Transverse colon (tissue), 4 donors: ENCODE results near the gene KLHDC3.

ENCODE experiments used
- EP300 ChIP-seq: sonication (generic); formaldehyde crosslinking; IDR thresholded peaks from one replicate; pipeline ENCODE4 v1.6.1; 2017; ENCODE audit warnings: antibody characterized with exemption, low read depth
- POLR2A ChIP-seq: fragments of 450-650 bp; IDR thresholded peaks from one replicate; pipeline ENCODE4 v1.6.1; 2016; ENCODE audit warnings: antibody characterized with exemption, mild to moderate bottlenecking, moderate library complexity
- POLR2AphosphoS5 ChIP-seq, 3 donors: sonication (generic); formaldehyde crosslinking; IDR thresholded peaks; one replicate each; pipeline ENCODE4 v1.6.1; 2016; ENCODE audit warnings: antibody characterized with exemption in 3 of 3
- TF ChIP-seq, protein P1 (sequence below), 5 experiments: fragments of 200-600 bp in 3 of 5; fragments of 450-650 bp in 2 of 5; sonication (generic) in 3 of 5; IDR thresholded peaks; 1 replicate in 2 of 5; 2 replicates in 3 of 5; pipeline ENCODE4 v1.5.1; 2016 to 2017; ENCODE audit warnings: antibody characterized with exemption in 5 of 5, inconsistent platforms in 3 of 5, mild to moderate bottlenecking in 2 of 5, moderate library complexity in 1 of 5

- TF ChIP-seq, protein P1, sequence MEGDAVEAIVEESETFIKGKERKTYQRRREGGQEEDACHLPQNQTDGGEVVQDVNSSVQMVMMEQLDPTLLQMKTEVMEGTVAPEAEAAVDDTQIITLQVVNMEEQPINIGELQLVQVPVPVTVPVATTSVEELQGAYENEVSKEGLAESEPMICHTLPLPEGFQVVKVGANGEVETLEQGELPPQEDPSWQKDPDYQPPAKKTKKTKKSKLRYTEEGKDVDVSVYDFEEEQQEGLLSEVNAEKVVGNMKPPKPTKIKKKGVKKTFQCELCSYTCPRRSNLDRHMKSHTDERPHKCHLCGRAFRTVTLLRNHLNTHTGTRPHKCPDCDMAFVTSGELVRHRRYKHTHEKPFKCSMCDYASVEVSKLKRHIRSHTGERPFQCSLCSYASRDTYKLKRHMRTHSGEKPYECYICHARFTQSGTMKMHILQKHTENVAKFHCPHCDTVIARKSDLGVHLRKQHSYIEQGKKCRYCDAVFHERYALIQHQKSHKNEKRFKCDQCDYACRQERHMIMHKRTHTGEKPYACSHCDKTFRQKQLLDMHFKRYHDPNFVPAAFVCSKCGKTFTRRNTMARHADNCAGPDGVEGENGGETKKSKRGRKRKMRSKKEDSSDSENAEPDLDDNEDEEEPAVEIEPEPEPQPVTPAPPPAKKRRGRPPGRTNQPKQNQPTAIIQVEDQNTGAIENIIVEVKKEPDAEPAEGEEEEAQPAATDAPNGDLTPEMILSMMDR (IDR thresholded peaks at IDR 0.05), result no peak
- TF ChIP-seq POLR2AphosphoS5 (IDR thresholded peaks at IDR 0.05), result no peak
- no peak for TF ChIP-seq POLR2A
- no peak for TF ChIP-seq EP300
Measured at GRCh38 chr6:43052842-43053544, 38.9 kb downstream of the KLHDC3 start.
